SU-DHL-6 (cell line): Measurements from ENCODE around the gene MEMO1.
"Not testable (repeated sequence)": the region's sequence is repeated elsewhere in the genome, so short reads cannot be mapped to it uniquely, and the experiment has no call there.

ENCODE experiments used
- H2AFZ ChIP-seq: fragments of 200-600 bp; sonication (generic); 2 replicates; pipeline ENCODE4 v1.6.1; 2014; ENCODE audit warnings: low read depth, mild to moderate bottlenecking, moderate library complexity, mixed read lengths, antibody characterized with exemption, low read length; ENCODE audit not compliant: severe bottlenecking
- H3F3A ChIP-seq: fragments of 200-600 bp; shearing (Covaris generic); 2 replicates; pipeline ENCODE4 v1.6.0; 2016; ENCODE audit warnings: antibody characterized with exemption, mild to moderate bottlenecking; ENCODE audit not compliant: insufficient read depth
- H3K27ac ChIP-seq: fragments of 200-600 bp; sonication (generic); 2 replicates; pipeline ENCODE4 v1.5.1; 2016; ENCODE audit warnings: low read depth, mild to moderate bottlenecking, low read length, moderate library complexity, mixed read lengths
- H3K27me3 ChIP-seq: fragments of 200-600 bp; sonication (generic), shearing (Covaris generic); 2 replicates; pipeline ENCODE4 v1.6.0; 2014; ENCODE audit warnings: mild to moderate bottlenecking, low read length
- H3K36me3 ChIP-seq: fragments of 200-600 bp; sonication (generic); 2 replicates; pipeline ENCODE4 v1.6.1; 2014; ENCODE audit warnings: mild to moderate bottlenecking, low read length, mixed read lengths
- H3K4me2 ChIP-seq: fragments of 300-600, 200-600 bp; shearing (Covaris generic), sonication (generic); 2 replicates; pipeline ENCODE4 v1.6.0; 2014; ENCODE audit warnings: low read length, low read depth, mild to moderate bottlenecking; ENCODE audit not compliant: poor library complexity, severe bottlenecking
- H3K4me3 ChIP-seq: fragments of 200-600 bp; sonication (generic); 2 replicates; pipeline ENCODE4 v1.5.1; 2014; ENCODE audit warnings: antibody characterized with exemption, low read length, mild to moderate bottlenecking, mixed read lengths; ENCODE audit not compliant: insufficient read depth, poor library complexity, severe bottlenecking
- H3K79me2 ChIP-seq: fragments of 200-600 bp; sonication (generic); 2 replicates; pipeline ENCODE4 v1.6.1; 2014; ENCODE audit warnings: mild to moderate bottlenecking, low read length, moderate library complexity; ENCODE audit not compliant: insufficient read depth
- H3K9ac ChIP-seq: fragments of 200-600 bp; sonication (generic); 2 replicates; pipeline ENCODE4 v1.7.0; 2014; ENCODE audit warnings: mild to moderate bottlenecking, low read length
- H3K9me2 ChIP-seq: fragments of 200-600 bp; sonication (generic); replicated peaks from 2 replicates; pipeline ENCODE4 v1.6.1; 2014; ENCODE audit warnings: low read length; ENCODE audit not compliant: insufficient read depth
- H3K9me3 ChIP-seq: fragments of 200-600 bp; sonication (generic); 2 replicates; pipeline ENCODE4 v1.6.1; 2014; ENCODE audit warnings: low read length, mixed read lengths; ENCODE audit not compliant: insufficient read depth
- H4K20me1 ChIP-seq: fragments of 200-600 bp; sonication (generic); 2 replicates; pipeline ENCODE4 v1.6.1; 2014; ENCODE audit warnings: low read depth, mild to moderate bottlenecking, antibody characterized with exemption, low read length, moderate library complexity, mixed read lengths
- CTCF ChIP-seq: fragments of 200-600 bp; sonication (generic); IDR thresholded peaks from one replicate; pipeline ENCODE4 v1.5.1; 2017; ENCODE audit warnings: antibody characterized with exemption, mild to moderate bottlenecking, low read length, moderate library complexity; ENCODE audit not compliant: insufficient read depth, poor library complexity, severe bottlenecking
- EZH2phosphoT487 ChIP-seq: fragments of 200-600 bp; sonication (generic), shearing (Covaris generic); conservative IDR thresholded peaks from 2 replicates; pipeline ENCODE4 v1.6.1; 2018; ENCODE audit warnings: mild to moderate bottlenecking, antibody characterized with exemption, low read length, moderate library complexity, mixed read lengths

The MEMO1 gene

GRCh38 chr2:31909661-31910060 is 101.1 kb downstream of the MEMO1 start:
- Histone ChIP-seq H2AFZ (no peak overlapping the region), H3K27me3 (no peaks in the 10 kb centered on the region), H3K9me2 (no peaks in the 10 kb centered on the region), H3K9me3 (no peaks in the 10 kb centered on the region), H3K4me3 (no peak overlapping the region), H3F3A (no peaks in the 10 kb centered on the region; the same call in 1 of the 2 replicates), H3K27ac (no peak overlapping the region), H3K36me3 (peaks cover 9% of the 10 kb centered on the region; the same call in 1 of the 2 replicates), H3K4me2 (no peak overlapping the region), H3K9ac (no peak overlapping the region), H3K79me2 (0 out of 2 replicates have a peak, but pooled peaks cover 3% of the 10 kb centered on the region), H4K20me1 (no peaks in the 10 kb centered on the region)
- TF ChIP-seq EZH2phosphoT487 (no peak), CTCF (no peak)

GRCh38 chr2:31907491-31907890 is 103.3 kb downstream of the MEMO1 start:
- H2AFZ ChIP-seq, H3K79me2 ChIP-seq, H4K20me1 ChIP-seq, H3K9me3 ChIP-seq, H3K4me3 ChIP-seq, H3K9me2 ChIP-seq, H3F3A ChIP-seq, H3K4me2 ChIP-seq, H3K27me3 ChIP-seq, H3K27ac ChIP-seq, H3K9ac ChIP-seq: not testable (repeated sequence)
- peaks cover 15% of the 10 kb centered on the region for H3K36me3 ChIP-seq

- H3K27me3 ChIP-seq = no peaks in the 10 kb centered on the region
- no peaks in the 10 kb centered on the region for H4K20me1 ChIP-seq
- no peaks in the 10 kb centered on the region for H3K79me2 ChIP-seq
- H3K9me3 ChIP-seq = no peaks in the 10 kb centered on the region
- H3K27ac ChIP-seq = no peak overlapping the region
- H2AFZ ChIP-seq = no peak overlapping the region
- no peak overlapping the region for H3K4me2 ChIP-seq
- no peak overlapping the region for H3K9ac ChIP-seq
- TF ChIP-seq CTCF (no peak), EZH2phosphoT487 (no peak)
- peaks cover 11% of the 10 kb centered on the region; the same call in 1 of the 2 replicates for H3F3A ChIP-seq
- peaks cover 28% of the 10 kb centered on the region for H3K36me3 ChIP-seq
- no peaks in the 10 kb centered on the region for H3K9me2 ChIP-seq
- H3K4me3 ChIP-seq = no peak overlapping the region
These were observed 107.6 kb downstream of the MEMO1 start for GRCh38 chr2:31903109-31903780.

- H3K4me3 ChIP-seq = no peak overlapping the region
- no peak overlapping the region for H2AFZ ChIP-seq
- TF ChIP-seq CTCF (no peak), EZH2phosphoT487 (no peak)
- H3K27me3 ChIP-seq = no peaks in the 10 kb centered on the region
- H3K9me3 ChIP-seq = no peaks in the 10 kb centered on the region
- H4K20me1 ChIP-seq = no peaks in the 10 kb centered on the region
- no peak overlapping the region for H3K27ac ChIP-seq
- peaks cover 11% of the 10 kb centered on the region; the same call in 1 of the 2 replicates for H3F3A ChIP-seq
- no peaks in the 10 kb centered on the region for H3K79me2 ChIP-seq
- H3K4me2 ChIP-seq = no peak overlapping the region
- H3K36me3 ChIP-seq = peaks cover 26% of the 10 kb centered on the region
- no peak overlapping the region for H3K9ac ChIP-seq
- no peaks in the 10 kb centered on the region for H3K9me2 ChIP-seq
These were observed 108.9 kb downstream of the MEMO1 start for GRCh38 chr2:31901900-31902299.

GRCh38 chr2:31900156-31900555 is 110.7 kb downstream of the MEMO1 start:
- H3K4me3 ChIP-seq, H3K27ac ChIP-seq, H3K9me2 ChIP-seq, H4K20me1 ChIP-seq, H3K27me3 ChIP-seq, H3K79me2 ChIP-seq, H2AFZ ChIP-seq, H3K9ac ChIP-seq, H3K9me3 ChIP-seq, H3K4me2 ChIP-seq: not testable (repeated sequence)
- peaks cover 11% of the 10 kb centered on the region; the same call in 1 of the 2 replicates for H3F3A ChIP-seq
- peaks cover 28% of the 10 kb centered on the region for H3K36me3 ChIP-seq

- H3K9ac ChIP-seq, H3K4me3 ChIP-seq, H3K27me3 ChIP-seq, H3K79me2 ChIP-seq, H2AFZ ChIP-seq, H3K4me2 ChIP-seq, H3K9me3 ChIP-seq, H3F3A ChIP-seq, H4K20me1 ChIP-seq, H3K9me2 ChIP-seq, H3K27ac ChIP-seq: not testable (repeated sequence)
- peaks cover 28% of the 10 kb centered on the region for H3K36me3 ChIP-seq
These were observed 112.5 kb downstream of the MEMO1 start for GRCh38 chr2:31898346-31898745.
